B cell (primary cell): ENCODE results near the gene VWA7. TPM values are rescaled to one million over a fixed set of nuclear protein-coding genes. Genes with fewer than 3 reads are reported as not detected.
A peak's percentile ranks its signal among the peaks of the same experiment; 100 is the strongest.

Experiments used
- ATAC-seq: fragments of 200-7000 bp; cut with Tn5 transposase; one replicate; pipeline ENCODE4 v1.10.0; 2021; ENCODE audit warnings: low read depth, mild to moderate bottlenecking, moderate number of reproducible peaks, moderate library complexity
- CTCF ChIA-PET: fragments of 350-600 bp; sonication (Branson Sonifier 250); formaldehyde crosslinking; loops from one replicate; lab custom pipeline; 2021; ENCODE audit warnings: antibody characterized with exemption, inconsistent platforms; lab: Charles Lee
- POLR2A ChIA-PET: fragments of 350-600 bp; sonication (Branson Sonifier 250); formaldehyde crosslinking; loops from one replicate; lab custom pipeline; 2021; ENCODE audit warnings: antibody characterized with exemption; lab: Charles Lee
- DNase-seq: peaks from one replicate; pipeline ENCODE4 v3.0.0; 2013
- H2AFZ ChIP-seq: 2 replicates; pipeline ENCODE4 v1.6.1; 2012; ENCODE audit warnings: mild to moderate bottlenecking, low read depth, low read length; ENCODE audit not compliant: insufficient read depth, poor library complexity, severe bottlenecking
- H3K27ac ChIP-seq, 2 donors: 1 replicate in 1 of 2; 2 replicates in 1 of 2; pipeline ENCODE4 v1.5.1; 2012 to 2013; ENCODE audit warnings: low read length in 2 of 2, mild to moderate bottlenecking in 2 of 2, moderate library complexity in 1 of 2
- H3K27me3 ChIP-seq, 4 experiments: fragments of 200-600 bp in 1 of 4; sonication (generic) in 1 of 4; replicated peaks in 1 of 4; 1 replicate in 2 of 4; 2 replicates in 2 of 4; pipeline versions ENCODE4 v1.6.1 to v1.7.0; 2013 to 2016; ENCODE audit warnings: low read length in 3 of 4, mild to moderate bottlenecking in 2 of 4, mixed read lengths in 1 of 4, moderate library complexity in 1 of 4; ENCODE audit not compliant: insufficient read depth in 4 of 4, control insufficient read depth in 3 of 4; ENCODE audit errors: control extremely low read depth in 1 of 4
- H3K36me3 ChIP-seq, 2 experiments: replicated peaks in 1 of 2; 1 replicate in 1 of 2; 2 replicates in 1 of 2; pipeline versions ENCODE4 v1.6.1 to v1.7.1; 2013; ENCODE audit warnings: low read length in 1 of 2; ENCODE audit not compliant: insufficient read depth in 2 of 2, control insufficient read depth in 1 of 2; ENCODE audit errors: control extremely low read depth in 1 of 2, extremely low read depth in 1 of 2
- H3K4me1 ChIP-seq, 2 donors: fragments of 200-600 bp in 1 of 2; sonication (generic) in 1 of 2; 1 replicate in 1 of 2; 2 replicates in 1 of 2; pipeline versions ENCODE4 v1.5.1 to v1.6.1; 2013 to 2017; ENCODE audit warnings: low read length in 2 of 2; ENCODE audit not compliant: control insufficient read depth in 2 of 2, insufficient read depth in 2 of 2
- H3K4me2 ChIP-seq: replicated peaks from 2 replicates; pipeline ENCODE3; 2012; ENCODE audit warnings: mild to moderate bottlenecking, low read depth, low read length; ENCODE audit not compliant: poor library complexity, severe bottlenecking
- H3K4me3 ChIP-seq, 5 experiments: fragments of 200-600 bp in 1 of 5; sonication (generic) in 1 of 5; 1 replicate in 3 of 5; 2 replicates in 2 of 5; pipeline versions ENCODE4 v1.5.1 to v1.7.0; 2011 to 2016; ENCODE audit warnings: low read length in 4 of 5, mild to moderate bottlenecking in 4 of 5, low read depth in 2 of 5, control low read depth in 1 of 5, moderate library complexity in 1 of 5; ENCODE audit not compliant: insufficient read depth in 1 of 5; ENCODE audit errors: control extremely low read depth in 1 of 5, extremely low read depth in 1 of 5
- H3K79me2 ChIP-seq: fragments of 200-600 bp; sonication (generic); one replicate; pipeline ENCODE4 v1.6.0; 2016; ENCODE audit warnings: low read length; ENCODE audit not compliant: control insufficient read depth, insufficient read depth
- H3K9ac ChIP-seq: fragments of 200-600 bp; sonication (generic); 2 replicates; pipeline ENCODE4 v1.6.1; 2017; ENCODE audit warnings: mild to moderate bottlenecking, low read length, moderate library complexity
- H3K9me3 ChIP-seq, 3 donors: one replicate each; pipeline versions ENCODE4 v1.6.1 to v1.7.1; 2013; ENCODE audit warnings: low read length in 2 of 3; ENCODE audit not compliant: control insufficient read depth in 2 of 3, insufficient read depth in 1 of 3; ENCODE audit errors: control extremely low read depth in 1 of 3
- H4K20me1 ChIP-seq: 2 replicates; pipeline ENCODE4 v1.6.0; 2012; ENCODE audit warnings: mild to moderate bottlenecking, low read length; ENCODE audit not compliant: insufficient read depth, control insufficient read depth, poor library complexity, severe bottlenecking
- H3K27ac Mint-ChIP-seq: one replicate; pipeline ENCODE4 v1.8.0; 2021; ENCODE audit warnings: mixed read lengths
- H3K27me3 Mint-ChIP-seq: one replicate; pipeline ENCODE4 v1.8.0; 2021; ENCODE audit warnings: mixed read lengths
- H3K4me1 Mint-ChIP-seq: one replicate; pipeline ENCODE4 v1.8.0; 2021; ENCODE audit warnings: mixed read lengths
- H3K4me3 Mint-ChIP-seq: one replicate; pipeline ENCODE4 v1.8.0; 2021; ENCODE audit warnings: mixed read lengths
- H3K9me3 Mint-ChIP-seq: one replicate; pipeline ENCODE4 v1.8.0; 2022; ENCODE audit warnings: mixed read lengths; ENCODE audit not compliant: insufficient read depth
- EZH2 ChIP-seq: IDR thresholded peaks from 2 replicates; pipeline ENCODE4 v1.6.1; 2012; ENCODE audit warnings: borderline replicate concordance, low read depth, mild to moderate bottlenecking, moderate library complexity, low read length; ENCODE audit not compliant: insufficient read depth, poor library complexity, severe bottlenecking
- WGBS: methylation state at CpG from one replicate; pipeline ENCODE4 v1.1.5; 2013; ENCODE audit warnings: missing lambda C conversion rate; ENCODE audit not compliant: insufficient coverage; 5-methylcytosine and 5-hydroxymethylcytosine counted together
- intact Hi-C: fragments of 100-400 bp; cut with micrococcal nuclease; formaldehyde crosslinking; loops from one replicate; pipeline ENCODE4 v1.10.0; 2022
- polyA plus RNA-seq: library from polyadenylated mRNA; depleted of rRNA; stranded (reverse); fragments of >200 nt; gene quantifications from 2 replicates; pipeline ENCODE4 v1.2.3, GENCODE V29; 2012
- total RNA-seq, 2 donors: library from RNA; stranded (reverse); fragments of 120-200 nt in 1 of 2; gene quantifications; 1 replicate in 1 of 2; 2 replicates in 1 of 2; pipeline versions ENCODE4 v1.2.3 to v1.2.4, GENCODE V29; 2013 to 2022
- TF ChIP-seq, protein P1 (sequence below): fragments of 200-600 bp; IDR thresholded peaks from one replicate; pipeline ENCODE4 v1.8.0; 2022; ENCODE audit warnings: antibody characterized with exemption, mild to moderate bottlenecking

The VWA7 gene
- total and polyA plus RNA-seq, 2 donors (not counting 1 experiment from before 2014, with no cell fraction given), result 5.2 to 6.0 TPM

DNA sequence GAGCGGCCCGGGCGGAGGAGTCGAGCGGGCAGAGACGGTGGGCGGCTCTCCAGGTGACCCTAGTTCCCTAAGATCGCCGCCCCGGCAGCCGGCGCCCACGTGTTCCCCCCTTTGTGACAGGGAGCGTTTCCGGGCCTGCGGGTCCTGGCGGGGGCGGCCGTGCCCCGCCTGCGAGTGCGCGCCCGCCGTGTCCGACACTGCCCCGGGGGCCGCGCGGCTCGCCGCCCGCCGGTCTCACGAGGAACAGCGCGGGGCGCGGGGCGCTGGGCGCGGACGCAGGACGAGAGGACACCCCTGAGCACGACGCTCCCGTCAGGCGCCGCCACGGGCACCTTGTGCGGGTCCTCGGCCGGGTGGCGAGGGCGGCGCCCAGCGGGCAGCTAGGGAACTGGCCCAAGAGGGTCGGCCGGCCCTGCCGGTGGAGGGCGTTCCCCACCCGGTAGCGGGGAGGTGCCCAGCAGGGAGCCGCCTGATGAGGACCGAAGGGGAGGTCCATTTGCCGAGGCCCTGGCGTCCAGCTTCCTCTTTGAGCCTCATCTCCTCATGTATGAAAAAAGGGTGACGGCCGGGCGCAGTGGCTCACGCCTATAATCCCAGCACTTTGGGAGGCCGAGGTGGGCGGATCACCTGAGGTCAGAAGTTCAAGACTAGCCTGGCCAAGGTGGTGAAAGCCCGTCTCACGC is 18.6 kb upstream of the VWA7 start, which contains the start of gene VARS1:
Gene VARS1, minus strand, starts transcription at position 137 of the 683 bp plus-strand sequence. CDS start 535 bp downstream, outside the sequence.
- Mint-ChIP-seq H3K27me3 (no peaks in the 10 kb centered on the region), H3K27ac (peak within 1 kb of the TSS; percentile 99), H3K4me3 (peak within 1 kb of the TSS; percentile 97), H3K4me1 (peaks cover 54% of the 10 kb centered on the region), H3K9me3 (no peaks in the 10 kb centered on the region)
- peak within 1 kb of the TSS; percentile 72 to 96 (median 95) for H3K4me3 ChIP-seq
- ChIA-PET CTCF (interaction anchor here (0.6 to 2.8 kb wide), 20 partner anchors 10 to 142 kb away, joined by 3 to 20 read pairs (median 4); partner anchors contain the start of genes ABHD16A, DDAH2, HSPA1A and HSPA1B), POLR2A (interaction anchor here (0.5 to 3.5 kb wide), 15 partner anchors 10 to 143 kb away, joined by 3 to 38 read pairs (median 5); partner anchors contain the start of genes BAG6, CLIC1, HSPA1A and HSPA1B)
- intact Hi-C loops, result loop anchor here (1.0 to 5.0 kb wide), 7 partner anchors 11 to 128 kb away; partner anchors contain the start of genes CSNK2B, HSPA1A, HSPA1L and LSM2
- peak within 1 kb of the TSS; percentile 75 to 87 for H3K27ac ChIP-seq
- no peaks in the 10 kb centered on the region for H4K20me1 ChIP-seq
- no peaks in the 10 kb centered on the region for H3K9me3 ChIP-seq
- H3K4me2 ChIP-seq, result peak within 1 kb of the TSS; percentile 97
- ATAC-seq (peak; percentile 91), DNase-seq (peak; percentile 96)
- peaks cover 30% of the 10 kb centered on the region for H3K79me2 ChIP-seq
- no peak for TF ChIP-seq EZH2
- TF ChIP-seq, protein P1, sequence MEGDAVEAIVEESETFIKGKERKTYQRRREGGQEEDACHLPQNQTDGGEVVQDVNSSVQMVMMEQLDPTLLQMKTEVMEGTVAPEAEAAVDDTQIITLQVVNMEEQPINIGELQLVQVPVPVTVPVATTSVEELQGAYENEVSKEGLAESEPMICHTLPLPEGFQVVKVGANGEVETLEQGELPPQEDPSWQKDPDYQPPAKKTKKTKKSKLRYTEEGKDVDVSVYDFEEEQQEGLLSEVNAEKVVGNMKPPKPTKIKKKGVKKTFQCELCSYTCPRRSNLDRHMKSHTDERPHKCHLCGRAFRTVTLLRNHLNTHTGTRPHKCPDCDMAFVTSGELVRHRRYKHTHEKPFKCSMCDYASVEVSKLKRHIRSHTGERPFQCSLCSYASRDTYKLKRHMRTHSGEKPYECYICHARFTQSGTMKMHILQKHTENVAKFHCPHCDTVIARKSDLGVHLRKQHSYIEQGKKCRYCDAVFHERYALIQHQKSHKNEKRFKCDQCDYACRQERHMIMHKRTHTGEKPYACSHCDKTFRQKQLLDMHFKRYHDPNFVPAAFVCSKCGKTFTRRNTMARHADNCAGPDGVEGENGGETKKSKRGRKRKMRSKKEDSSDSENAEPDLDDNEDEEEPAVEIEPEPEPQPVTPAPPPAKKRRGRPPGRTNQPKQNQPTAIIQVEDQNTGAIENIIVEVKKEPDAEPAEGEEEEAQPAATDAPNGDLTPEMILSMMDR, result peak; percentile 79
- H2AFZ ChIP-seq, result peak within 1 kb of the TSS; percentile 80
- no peaks in the 10 kb centered on the region for H3K27me3 ChIP-seq
- H3K4me1 ChIP-seq, result peaks cover 45 to 59% of the 10 kb centered on the region in 2 donors
- H3K9ac ChIP-seq, result peak within 1 kb of the TSS; percentile 92
- WGBS, result 1% methylated on average over 75 of the region's 75 CpGs
- peaks cover 0 to 28% of the 10 kb centered on the region in 2 experiments for H3K36me3 ChIP-seq
